GM19035 (cell line): ENCODE data around the gene QDPR.
"Not testable (repeated sequence)": the region's sequence is repeated elsewhere in the genome, so short reads cannot be mapped to it uniquely, and the experiment has no call there.

Experiments used
- ATAC-seq: cut with Tn5 transposase; IDR thresholded peaks from one replicate; pipeline ENCODE4 v1.9.1; 2021; ENCODE audit not compliant: unreplicated experiment

The QDPR gene

DNA sequence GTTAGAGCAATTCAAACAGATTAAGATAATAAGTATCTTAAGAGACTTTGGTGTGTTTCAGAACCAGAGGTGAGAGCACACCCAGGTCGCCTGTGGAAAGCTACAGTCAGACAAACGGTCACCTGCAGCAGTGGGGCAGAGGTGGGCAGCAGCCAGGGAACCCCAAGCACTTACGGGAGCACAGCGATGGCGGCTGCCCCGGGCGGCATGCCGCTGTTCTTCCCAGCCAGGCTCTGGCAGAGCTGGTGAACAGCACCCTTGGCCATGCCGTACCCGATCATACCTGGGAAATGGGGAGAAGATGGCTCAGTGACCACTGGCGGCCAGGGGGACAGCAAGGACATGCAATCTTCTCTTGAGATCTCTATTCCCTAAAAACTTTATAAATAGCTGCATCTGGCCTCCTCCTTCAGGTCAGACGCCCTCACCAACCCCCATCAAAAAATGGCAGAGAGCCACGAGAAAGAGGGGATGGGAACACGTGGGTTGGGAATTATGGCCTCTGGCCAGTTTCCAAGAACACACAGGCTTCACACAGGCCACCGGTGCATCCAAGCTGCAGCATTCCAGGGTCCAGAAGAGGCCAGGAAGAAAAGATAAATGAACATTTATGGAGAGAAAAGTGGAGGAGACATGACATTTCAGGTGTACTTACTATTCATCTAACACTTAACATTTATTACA is 19.7 kb downstream of the QDPR start:
- no peak for ATAC-seq

- ATAC-seq: no peak
Measured at GRCh38 chr4:17491196-17491595, 20.7 kb downstream of the QDPR start.

DNA sequence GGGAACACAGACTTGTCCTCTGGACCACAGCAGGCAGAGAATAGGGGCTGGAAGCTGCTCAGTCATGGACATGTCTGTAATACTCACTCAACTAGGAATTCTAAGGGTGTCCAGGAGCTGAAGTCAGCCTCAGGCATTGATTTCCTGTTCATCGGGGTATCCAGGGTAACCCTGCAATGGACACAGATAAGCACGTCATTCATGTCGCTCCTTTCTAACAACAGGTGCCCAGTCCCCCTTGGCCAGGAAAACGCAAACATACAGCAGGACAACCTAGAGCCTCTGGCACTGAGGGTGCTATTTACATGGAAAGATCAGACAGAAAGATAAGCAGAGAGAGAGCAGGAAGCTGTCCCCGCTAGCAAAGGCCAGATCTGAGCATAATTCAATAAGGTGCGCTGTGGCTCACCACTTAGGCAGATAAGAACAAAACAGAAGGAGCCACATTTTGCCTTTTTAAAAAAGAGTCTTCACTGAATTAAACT is 21.3 kb downstream of the QDPR start:
- ATAC-seq: no peak

DNA sequence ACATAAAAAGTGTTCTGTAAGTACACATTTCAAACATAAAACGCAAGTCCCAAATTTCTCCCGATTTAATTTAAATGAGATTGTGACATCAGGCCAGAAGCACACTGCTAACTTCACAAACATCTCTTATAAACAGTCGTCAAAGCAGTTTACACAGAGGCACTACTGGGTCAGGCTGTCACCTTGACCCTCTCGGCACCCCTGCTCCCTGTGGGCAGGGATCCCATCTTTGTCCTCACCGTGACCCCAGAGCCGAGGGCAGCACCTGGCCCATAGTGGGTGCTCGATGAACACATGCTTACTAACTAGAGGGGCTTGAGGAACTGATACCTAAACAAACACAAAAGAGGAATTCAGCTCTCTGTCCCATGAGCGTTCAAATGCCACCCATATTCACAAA is 22.2 kb downstream of the QDPR start:
- no peak for ATAC-seq

GRCh38 chr4:17489123-17489522 is 22.8 kb downstream of the QDPR start:
- ATAC-seq: no peak

DNA sequence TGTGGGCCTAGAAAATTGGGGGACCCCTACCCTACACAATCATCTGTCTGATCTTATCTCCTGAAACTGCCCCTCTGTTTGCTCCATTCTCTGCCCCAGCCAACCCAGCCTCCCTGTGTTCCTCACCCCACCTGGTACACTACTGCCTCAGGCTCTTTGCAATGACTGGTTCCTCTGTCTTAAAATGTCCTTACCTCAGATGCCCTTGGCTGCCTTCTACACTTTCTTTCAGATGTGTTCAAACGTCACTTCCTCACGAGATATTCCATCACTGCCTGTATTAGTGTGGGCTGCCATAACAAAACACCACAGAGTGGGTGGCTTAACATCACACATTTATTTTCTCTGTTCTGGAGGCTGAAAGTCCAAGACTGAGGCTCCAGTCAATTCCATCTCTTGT is 29.2 kb downstream of the QDPR start:
- ATAC-seq: no peak

DNA sequence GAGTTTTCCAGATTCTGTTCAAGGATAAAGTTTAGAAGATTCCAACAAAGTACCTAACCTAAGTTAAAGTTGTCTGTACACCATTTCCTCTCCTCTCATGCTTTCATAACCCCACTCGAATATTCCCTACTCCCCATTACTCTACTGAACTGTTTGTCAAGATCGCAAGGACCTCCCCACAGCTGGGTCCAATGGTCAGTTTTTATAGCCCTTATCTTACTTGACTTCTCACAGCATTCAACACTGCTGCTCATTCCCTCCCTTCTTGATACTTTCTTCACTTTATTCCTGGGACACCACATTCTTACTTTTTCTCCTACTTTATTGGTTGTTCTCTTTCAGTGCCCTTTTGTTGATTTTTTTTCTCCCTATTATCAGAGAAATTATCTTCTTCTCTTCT is 30.9 kb downstream of the QDPR start:
- ATAC-seq: no peak

DNA sequence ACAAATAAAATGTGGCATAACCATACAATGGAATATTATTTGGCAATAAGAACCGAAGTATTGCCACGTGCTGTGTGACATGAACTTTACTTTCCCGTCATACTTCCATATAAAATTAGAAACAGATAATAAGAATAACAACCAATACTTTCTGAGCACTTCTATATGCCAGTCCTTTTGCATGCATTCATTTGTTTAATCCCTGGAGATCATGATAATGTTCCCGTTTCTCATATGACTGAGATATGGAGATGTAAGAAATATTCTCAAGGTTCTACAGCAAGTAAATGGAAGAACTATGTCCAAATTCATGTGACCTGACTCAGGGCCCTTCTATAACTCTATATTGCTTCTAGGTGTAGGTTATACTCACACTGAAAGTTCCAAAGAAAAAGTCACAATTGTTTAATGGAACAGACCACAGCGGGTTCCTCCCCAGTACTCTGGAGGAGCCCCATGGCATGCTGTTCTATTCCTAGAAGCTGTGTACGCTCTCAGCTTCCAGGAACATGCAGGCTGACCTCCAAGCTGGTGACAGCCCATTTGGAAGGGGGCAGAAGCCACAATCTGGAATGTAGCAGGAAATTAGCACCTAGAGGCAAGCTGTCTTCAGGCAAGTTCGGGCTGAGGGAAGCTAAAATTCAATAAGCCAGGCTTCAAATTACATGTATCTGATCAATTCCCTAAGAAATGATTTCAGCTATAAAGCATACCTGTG is 31.5 kb downstream of the QDPR start:
- no peak for ATAC-seq

DNA sequence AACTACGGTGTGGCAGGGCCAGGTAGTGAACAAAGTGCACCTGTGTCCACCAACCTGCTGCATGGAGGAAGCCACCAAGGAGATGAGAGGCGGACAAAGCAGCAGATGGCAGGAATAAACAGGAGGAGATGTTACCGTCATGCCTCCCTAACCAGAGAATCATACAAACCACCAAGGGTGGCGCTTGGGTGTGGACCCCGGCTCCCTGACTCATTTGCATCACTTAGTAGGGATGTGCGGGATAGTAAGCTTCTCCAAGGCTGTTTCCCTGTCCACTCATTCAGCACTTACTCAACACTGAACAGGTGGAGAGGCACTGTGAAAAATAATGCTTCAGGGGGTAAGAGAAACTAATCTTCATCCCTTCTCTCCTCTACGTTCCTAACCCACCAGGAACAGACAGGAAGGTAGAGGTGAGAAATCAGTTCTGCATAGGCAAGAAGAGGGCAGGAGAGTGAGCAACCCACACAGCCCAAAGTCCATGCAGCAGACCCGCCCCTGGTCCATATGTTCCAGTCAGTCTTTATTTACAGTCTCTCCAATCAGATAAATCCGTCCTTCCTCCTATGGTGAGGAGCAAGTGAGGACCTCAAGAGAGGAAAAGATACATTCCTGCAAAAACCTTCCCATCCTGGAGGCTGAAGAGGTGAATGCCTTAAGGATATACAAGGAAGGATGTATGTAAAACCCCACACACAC is 34.0 kb downstream of the QDPR start:
- ATAC-seq: no peak

DNA sequence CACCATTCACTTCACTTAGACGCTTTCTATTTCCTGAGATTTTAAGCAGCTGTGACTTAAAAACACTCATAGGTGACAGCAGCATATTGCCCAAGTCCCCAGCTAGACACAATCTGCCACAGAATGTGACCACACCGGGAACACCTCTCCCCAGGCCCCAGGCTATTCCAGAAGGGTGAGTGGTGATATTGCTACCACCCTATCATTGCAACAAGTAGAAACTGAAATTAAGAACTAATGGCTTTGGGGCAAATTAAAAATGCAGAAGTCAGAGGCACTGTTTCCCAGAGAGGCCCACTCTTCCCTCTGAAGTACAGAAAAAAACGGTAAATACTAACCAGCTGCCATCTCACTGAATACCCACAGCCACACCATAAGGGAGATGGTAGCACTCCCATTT is 35.0 kb downstream of the QDPR start:
- no peak for ATAC-seq

- ATAC-seq: no peak
Measured at GRCh38 chr4:17475481-17475880, 36.4 kb downstream of the QDPR start.

- no peak for ATAC-seq
Measured at GRCh38 chr4:17469931-17470674, 41.8 kb downstream of the QDPR start.

DNA sequence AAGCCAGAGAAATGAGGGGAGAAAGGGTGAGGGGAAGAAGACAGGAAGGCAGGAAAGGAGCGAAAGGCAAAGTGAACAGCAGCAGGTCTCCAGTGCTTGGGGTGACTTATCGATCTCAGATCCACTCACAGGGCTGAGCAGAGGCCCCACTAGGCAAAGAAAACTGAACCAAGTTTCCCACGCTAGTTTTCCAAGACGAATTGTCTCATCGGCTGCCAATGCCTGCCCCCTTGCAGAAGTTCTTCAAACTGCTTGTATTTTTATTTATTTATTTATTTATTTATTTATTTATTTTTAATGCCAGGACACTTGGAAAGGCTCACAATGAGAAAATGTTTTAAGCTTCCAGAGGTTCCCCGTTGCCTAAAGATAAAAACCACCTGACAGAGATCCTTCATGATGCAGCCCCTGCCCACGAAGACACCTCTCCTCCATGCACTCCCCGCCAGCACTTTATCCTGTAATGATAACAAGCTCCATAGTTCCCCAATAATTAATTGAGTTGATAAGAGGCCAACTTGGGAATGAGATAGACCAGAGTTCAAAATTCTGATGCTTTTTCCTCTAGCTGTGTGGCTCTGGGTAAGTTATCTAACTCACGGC is 43.2 kb downstream of the QDPR start:
- no peak for ATAC-seq

- no peak for ATAC-seq
Measured at GRCh38 chr4:17463606-17464005, 48.3 kb downstream of the QDPR start.

GRCh38 chr4:17450269-17450804 is 61.6 kb downstream of the QDPR start:
- no peak for ATAC-seq

- ATAC-seq: no peak
Measured at GRCh38 chr4:17448689-17449088, 63.2 kb downstream of the QDPR start.

GRCh38 chr4:17447675-17448298 is 64.1 kb downstream of the QDPR start:
- ATAC-seq: peak; percentile 96

DNA sequence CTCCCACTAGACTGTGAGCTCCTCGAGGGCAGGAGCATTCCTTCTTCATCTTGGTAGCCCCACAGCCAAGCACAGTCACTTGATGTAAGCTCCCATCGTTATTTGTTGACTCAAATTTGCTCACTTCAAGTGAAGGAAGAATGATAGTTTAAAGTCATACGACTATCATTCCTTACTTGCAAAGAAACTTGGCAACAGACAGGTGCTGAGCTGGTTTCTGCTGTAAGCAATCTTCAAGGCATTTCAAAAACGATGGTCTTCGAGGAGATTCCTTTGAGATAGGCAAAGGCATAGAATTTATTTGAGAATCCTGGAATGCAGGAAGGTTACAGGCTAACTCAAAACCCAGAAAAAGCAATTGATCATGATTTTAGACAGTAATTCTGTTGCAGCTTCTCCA is 64.8 kb downstream of the QDPR start:
- no peak for ATAC-seq

- not testable (repeated sequence) for ATAC-seq
Measured at GRCh38 chr4:17442477-17442876, 69.4 kb downstream of the QDPR start.

DNA sequence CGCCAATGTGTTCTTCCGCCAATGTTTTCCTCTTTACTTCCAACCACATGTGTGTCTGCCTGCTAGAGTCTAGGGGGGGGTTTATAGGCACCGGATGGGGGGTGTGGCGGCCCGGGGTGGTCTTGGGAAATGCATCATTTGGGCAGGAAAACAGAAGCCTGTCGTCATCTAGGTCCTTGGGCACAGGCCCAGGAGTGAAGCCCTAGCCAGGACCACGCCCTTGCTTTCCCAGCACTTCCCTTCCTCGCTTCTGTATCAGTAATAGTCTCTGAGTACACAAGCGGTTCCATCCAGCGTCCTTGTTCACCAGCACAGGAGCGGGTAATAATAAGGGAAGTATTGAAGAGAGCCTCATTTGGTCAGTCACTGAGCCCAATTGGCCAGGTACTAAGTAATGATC is 74.5 kb downstream of the QDPR start:
- no peak for ATAC-seq
